Psoas muscle (tissue), 8 donors: ENCODE results near the gene EPHB1. TPM values are rescaled to one million over a fixed set of nuclear protein-coding genes. Genes with fewer than 3 reads are reported as not detected.
"Not testable (repeated sequence)": the region's sequence is repeated elsewhere in the genome, so short reads cannot be mapped to it uniquely, and the experiment has no call there.

ENCODE experiments used
- ATAC-seq, 4 donors: fragments of 200-7000 bp; cut with Tn5 transposase; one replicate each; pipeline ENCODE4 v1.9.1; 2020; ENCODE audit warnings: moderate library complexity in 3 of 4, mild to moderate bottlenecking in 2 of 4
- DNase-seq, 2 donors: peaks; one replicate each; pipeline ENCODE4 v3.0.0-alpha.2; 2020
- H3K27ac ChIP-seq: fragments of 200-600 bp; one replicate; pipeline ENCODE4 v1.8.0; 2022
- H3K27me3 ChIP-seq, 3 donors: fragments of 200-600 bp in 1 of 3; one replicate each; pipeline versions ENCODE4 v1.6.1 to v1.8.0; 2013 to 2022; ENCODE audit warnings: low read length in 2 of 3, mild to moderate bottlenecking in 2 of 3, moderate library complexity in 1 of 3; ENCODE audit not compliant: insufficient read depth in 3 of 3
- H3K36me3 ChIP-seq, 2 donors: fragments of 200-600 bp in 1 of 2; one replicate each; pipeline versions ENCODE4 v1.6.1 to v1.8.0; 2013 to 2022; ENCODE audit warnings: low read depth in 1 of 2, mild to moderate bottlenecking in 1 of 2, moderate library complexity in 1 of 2; ENCODE audit not compliant: insufficient read depth in 1 of 2
- H3K4me1 ChIP-seq: fragments of 200-600 bp; one replicate; pipeline ENCODE4 v1.8.0; 2022
- H3K4me3 ChIP-seq: fragments of 200-600 bp; one replicate; pipeline ENCODE4 v1.8.0; 2022; ENCODE audit warnings: mild to moderate bottlenecking
- H3K9me3 ChIP-seq: fragments of 200-600 bp; one replicate; pipeline ENCODE4 v1.8.0; 2022
- CTCF ChIP-seq: fragments of 200-600 bp; IDR thresholded peaks from one replicate; pipeline ENCODE4 v1.8.0; 2022; ENCODE audit warnings: antibody characterized with exemption
- WGBS, 3 donors: extraction: QIAGEN DNeasy Blood & Tissue Kit; methylation state at CpG; one replicate each; pipeline versions ENCODE4 v1.1.6 to v1.1.7; 2013; 5-methylcytosine and 5-hydroxymethylcytosine counted together
- intact Hi-C, 2 donors: fragments of 100-400 bp; cut with DNase I; formaldehyde crosslinking; loops; one replicate each; pipeline versions ENCODE4 v1.11.0 to v1.14.2; 2022
- polyA plus RNA-seq, 3 donors: library from polyadenylated mRNA; stranded (reverse); fragments of 200-250 nt; gene quantifications; one replicate each; pipeline ENCODE4 v1.2.3, GENCODE V29; 2013
- total RNA-seq, 4 donors: library from RNA; stranded (reverse); fragmentation: NEBNext Ultra II Directional in 2 of 4; extraction: Animal tissue kit (Norgen Biotek cat#: 25700) in 2 of 4; gene quantifications; one replicate each; pipeline versions ENCODE4 v1.2.1 to v1.2.4, GENCODE V29; 2021 to 2023
- donor health status: healthy with polysubstance abuse.
- donor health status: DM: no; HTN: no; CAD: no; lungs with moderate emphysema.
- donor health status: Bipolar disorder and iron deficiency.
- donor health status: healthy.
- donor health status: DM: yes; HTN: yes; CAD: no.
- donor health status: DM: no; HTN: no; CAD: no.
- donor health status: DM: no; HTN: no; CAD: no.
- donor health status: DM: yes; HTN: yes; CAD: no.

Gene EPHB1
- total and polyA plus RNA-seq, 7 donors, result 0.85 to 6.3 (median 2.0) TPM

- Histone ChIP-seq H3K27ac (no peak overlapping the region), H3K4me3 (no peak overlapping the region), H3K4me1 (no peaks in the 10 kb centered on the region), H3K9me3 (no peaks in the 10 kb centered on the region), H3K36me3 (no peaks in the 10 kb centered on the region), H3K27me3 (no peaks in the 10 kb centered on the region)
- DNase-seq (no peak), ATAC-seq (no peak)
- intact Hi-C loops, result no loop called here
- TF ChIP-seq CTCF, result no peak
- 75 to 83% (median 81%) methylated on average over 5 of the region's 5 CpGs for WGBS, 3 donors
These were observed 243.1 kb downstream of the EPHB1 start for GRCh38 chr3:135038186-135038585.

- H3K27me3 ChIP-seq, H3K4me1 ChIP-seq, H3K4me3 ChIP-seq, H3K36me3 ChIP-seq, intact Hi-C loops, H3K27ac ChIP-seq, H3K9me3 ChIP-seq, ATAC-seq, DNase-seq: not testable (repeated sequence)
- WGBS, 3 donors, result 96 to 98% (median 98%) methylated on average over 17 to 22 of the region's 22 CpGs
These were observed 244.5 kb downstream of the EPHB1 start for GRCh38 chr3:135039536-135039935.

GRCh38 chr3:135040321-135041240 is 245.5 kb downstream of the EPHB1 start:
- WGBS, 3 donors, result 84 to 89% (median 87%) methylated on average over 8 of the region's 8 CpGs
- Histone ChIP-seq H3K27me3 (no peaks in the 10 kb centered on the region), H3K9me3 (no peaks in the 10 kb centered on the region), H3K4me3 (no peak overlapping the region), H3K36me3 (no peaks in the 10 kb centered on the region), H3K4me1 (no peaks in the 10 kb centered on the region), H3K27ac (no peak overlapping the region)
- DNase-seq (no peak), ATAC-seq (no peak)
- intact Hi-C loops, result no loop called here
- no peak for TF ChIP-seq CTCF

GRCh38 chr3:135041601-135042000 is 246.5 kb downstream of the EPHB1 start:
- no peak overlapping the region for H3K4me3 ChIP-seq
- H3K27ac ChIP-seq, result no peak overlapping the region
- H3K36me3 ChIP-seq, result no peaks in the 10 kb centered on the region
- no peaks in the 10 kb centered on the region for H3K27me3 ChIP-seq
- WGBS, 3 donors, result 86 to 98% (median 91%) methylated on average over 2 of the region's 2 CpGs
- no peak for TF ChIP-seq CTCF
- no peaks in the 10 kb centered on the region for H3K4me1 ChIP-seq
- no peaks in the 10 kb centered on the region for H3K9me3 ChIP-seq
- ATAC-seq (no peak), DNase-seq (no peak)
- intact Hi-C loops, result no loop called here

- ATAC-seq (no peak), DNase-seq (no peak)
- no peaks in the 10 kb centered on the region for H3K9me3 ChIP-seq
- H3K27me3 ChIP-seq, result no peaks in the 10 kb centered on the region
- WGBS, 3 donors, result 87 to 99% (median 90%) methylated on average over 4 of the region's 4 CpGs
- no peak overlapping the region for H3K4me3 ChIP-seq
- H3K4me1 ChIP-seq, result no peaks in the 10 kb centered on the region
- no peak overlapping the region for H3K27ac ChIP-seq
- H3K36me3 ChIP-seq, result no peaks in the 10 kb centered on the region
- intact Hi-C loops, result no loop called here
- TF ChIP-seq CTCF, result no peak
These were observed 252.0 kb downstream of the EPHB1 start for GRCh38 chr3:135047061-135047460.
